IMR-90 (cell line): ENCODE measurements around the gene PLA2G4D. TPM values are rescaled to one million over a fixed set of nuclear protein-coding genes. Genes with fewer than 3 reads are reported as not detected.
A peak's percentile ranks its signal among the peaks of the same experiment; 100 is the strongest.

Experiments used
- ATAC-seq: fragments of 200-7000 bp; cut with Tn5 transposase; 2 replicates; pipeline ENCODE4 v1.9.1; 2020; ENCODE audit warnings: low read depth, mild to moderate bottlenecking, moderate library complexity
- BruUV-seq: library from RNA; stranded (reverse); fragments of 400-500 nt; replicated peaks from 2 replicates; lab custom pipeline; 2021; lab: Mats Ljungman, UMichigan
- CTCF ChIA-PET: fragments of 300-600 bp; formaldehyde crosslinking; extraction: SDS; loops from one replicate; lab custom pipeline; 2021; ENCODE audit warnings: antibody characterized with exemption; lab: Yijun Ruan, JAX
- POLR2A ChIA-PET: fragments of 300-600 bp; sonication (Branson Sonifier 250); formaldehyde crosslinking; loops from one replicate; lab custom pipeline; 2022; ENCODE audit warnings: antibody characterized with exemption; ENCODE audit not compliant: unreplicated experiment; lab: Charles Lee
- DNase-seq: peaks from one replicate; pipeline ENCODE4 v3.0.0; 2013
- H2AFZ ChIP-seq: replicated peaks from 2 replicates; pipeline ENCODE3; 2013; ENCODE audit warnings: low read length, mild to moderate bottlenecking; ENCODE audit not compliant: poor library complexity
- H2AK5ac ChIP-seq: 2 replicates; pipeline ENCODE4 v1.6.1; 2013; ENCODE audit warnings: low read depth, low read length, inconsistent platforms
- H2AK9ac ChIP-seq: replicated peaks from 2 replicates; pipeline ENCODE3; 2013; ENCODE audit warnings: mild to moderate bottlenecking, low read depth, low read length, moderate library complexity; ENCODE audit not compliant: poor library complexity
- H2BK120ac ChIP-seq: 2 replicates; pipeline ENCODE4 v1.6.1; 2013; ENCODE audit warnings: low read depth, low read length, inconsistent platforms
- H2BK15ac ChIP-seq: 3 replicates; pipeline ENCODE4 v1.6.1; 2013; ENCODE audit warnings: low read depth, low read length, inconsistent platforms
- H2BK20ac ChIP-seq: 2 replicates; pipeline ENCODE4 v1.6.1; 2013; ENCODE audit warnings: low read depth, mild to moderate bottlenecking, inconsistent platforms, low read length, moderate library complexity
- H2BK5ac ChIP-seq: 2 replicates; pipeline ENCODE4 v1.6.1; 2013; ENCODE audit warnings: mild to moderate bottlenecking, low read depth, low read length, inconsistent platforms; ENCODE audit not compliant: poor library complexity, severe bottlenecking
- H3K14ac ChIP-seq: replicated peaks from 2 replicates; pipeline ENCODE4 v1.6.1; 2013; ENCODE audit warnings: low read depth, low read length, inconsistent platforms
- H3K18ac ChIP-seq: 2 replicates; pipeline ENCODE4 v1.6.1; 2013; ENCODE audit warnings: low read depth, low read length, control low read depth
- H3K23ac ChIP-seq: 2 replicates; pipeline ENCODE4 v1.6.1; 2013; ENCODE audit warnings: low read depth, low read length, inconsistent platforms
- H3K27ac ChIP-seq: 2 replicates; pipeline ENCODE4 v1.5.1; 2013; ENCODE audit warnings: mild to moderate bottlenecking, control low read depth, low read length; ENCODE audit not compliant: insufficient read depth
- H3K27me3 ChIP-seq: 2 replicates; pipeline ENCODE4 v1.6.1; 2013; ENCODE audit warnings: low read length; ENCODE audit not compliant: control insufficient read depth, insufficient read depth
- H3K36me3 ChIP-seq: 2 replicates; pipeline ENCODE4 v1.6.1; 2013; ENCODE audit warnings: low read length, mixed read lengths; ENCODE audit not compliant: control insufficient read depth, insufficient read depth
- H3K4ac ChIP-seq: 2 replicates; pipeline ENCODE4 v1.6.1; 2013; ENCODE audit warnings: low read depth, low read length, inconsistent platforms
- H3K4me1 ChIP-seq: 2 replicates; pipeline ENCODE4 v1.6.1; 2013; ENCODE audit warnings: low read length, mixed read lengths; ENCODE audit not compliant: control insufficient read depth, insufficient read depth
- H3K4me2 ChIP-seq: 2 replicates; pipeline ENCODE4 v1.6.1; 2013; ENCODE audit warnings: low read depth, mild to moderate bottlenecking, control low read depth, low read length, moderate library complexity
- H3K4me3 ChIP-seq: 2 replicates; pipeline ENCODE4 v1.5.1; 2013; ENCODE audit warnings: low read depth, mild to moderate bottlenecking, control low read depth, low read length, moderate library complexity; ENCODE audit not compliant: insufficient read depth
- H3K56ac ChIP-seq: 2 replicates; pipeline ENCODE4 v1.6.1; 2013; ENCODE audit warnings: low read length, inconsistent platforms; ENCODE audit not compliant: insufficient read depth; ENCODE audit errors: extremely low read depth
- H3K79me1 ChIP-seq, 2 experiments: 2 replicates each; pipeline ENCODE4 v1.6.1; 2013; ENCODE audit warnings: low read length in 2 of 2, inconsistent platforms in 1 of 2, low read depth in 1 of 2
- H3K9ac ChIP-seq: 2 replicates; pipeline ENCODE4 v1.6.1; 2013; ENCODE audit warnings: low read depth, low read length, control low read depth
- H3K9me1 ChIP-seq: 2 replicates; pipeline ENCODE4 v1.6.1; 2013; ENCODE audit warnings: low read length, inconsistent platforms; ENCODE audit not compliant: insufficient read depth
- H3K9me3 ChIP-seq: 2 replicates; pipeline ENCODE4 v1.6.1; 2013; ENCODE audit warnings: low read length; ENCODE audit not compliant: control insufficient read depth, insufficient read depth
- H4K20me1 ChIP-seq: 2 replicates; pipeline ENCODE4 v1.6.1; 2013; ENCODE audit warnings: low read length, inconsistent platforms; ENCODE audit not compliant: insufficient read depth
- H4K5ac ChIP-seq: 2 replicates; pipeline ENCODE4 v1.6.1; 2013; ENCODE audit warnings: mild to moderate bottlenecking, low read depth, low read length, control low read depth
- H4K8ac ChIP-seq, 2 experiments: 2 replicates each; pipeline ENCODE4 v1.6.1; 2013; ENCODE audit warnings: low read depth in 2 of 2, low read length in 2 of 2, control low read depth in 1 of 2, inconsistent platforms in 1 of 2
- H4K91ac ChIP-seq: 2 replicates; pipeline ENCODE4 v1.6.1; 2013; ENCODE audit warnings: low read depth, low read length, inconsistent platforms; ENCODE audit not compliant: insufficient read depth
- CEBPB ChIP-seq: IDR thresholded peaks from 2 replicates; pipeline ENCODE4 v1.6.1; 2012; ENCODE audit warnings: low read depth, low read length, improper control_type of control experiment
- WGBS, 2 experiments: methylation state at CpG; one replicate each; pipeline versions ENCODE4 v1.1.5 to v1.1.7; 2013; ENCODE audit warnings: missing lambda C conversion rate in 2 of 2; ENCODE audit not compliant: insufficient read length in 1 of 2; ENCODE audit errors: extremely low coverage in 2 of 2; 5-methylcytosine and 5-hydroxymethylcytosine counted together
- dilution Hi-C: fragments of 300-500 bp; cut with HindIII; formaldehyde crosslinking; loops from one replicate; pipeline ENCODE4 v1.14.3; 2018; ENCODE audit warnings: low sequenced_read_pairs; ENCODE audit not compliant: unreplicated experiment
- in situ Hi-C: fragments of 300-500 bp; cut with MboI; formaldehyde crosslinking; loops from 3 replicates; pipeline ENCODE4 v1.14.3; 2019; ENCODE audit warnings: low sequenced_read_pairs, inconsistent platforms, mixed read lengths
- intact Hi-C: fragments of 100-400 bp; cut with micrococcal nuclease; formaldehyde crosslinking; loops from 2 replicates; pipeline ENCODE4 v1.10.0; 2022
- polyA plus RNA-seq, 3 experiments: library from polyadenylated mRNA; depleted of rRNA; stranded (reverse); fragments of >200 nt; gene quantifications; 2 replicates each; pipeline ENCODE4 v1.2.3, GENCODE V29; 2012; ENCODE audit warnings: low replicate concordance in 1 of 3
- total RNA-seq: library from RNA; depleted of rRNA; stranded (reverse); fragments of >200 nt; gene quantifications from 2 replicates; pipeline ENCODE4 v1.2.3, GENCODE V29; 2012
- TF ChIP-seq, protein P1 (sequence below): fragments of 150-350 bp; IDR thresholded peaks from 2 replicates; pipeline ENCODE4 v1.6.1; 2016; ENCODE audit warnings: low read depth, mild to moderate bottlenecking, low read length, moderate library complexity, borderline replicate concordance

Gene PLA2G4D
- total and polyA plus RNA-seq, 2 of the 4 experiments (the other 2 are of a cell fraction): not detected

DNA sequence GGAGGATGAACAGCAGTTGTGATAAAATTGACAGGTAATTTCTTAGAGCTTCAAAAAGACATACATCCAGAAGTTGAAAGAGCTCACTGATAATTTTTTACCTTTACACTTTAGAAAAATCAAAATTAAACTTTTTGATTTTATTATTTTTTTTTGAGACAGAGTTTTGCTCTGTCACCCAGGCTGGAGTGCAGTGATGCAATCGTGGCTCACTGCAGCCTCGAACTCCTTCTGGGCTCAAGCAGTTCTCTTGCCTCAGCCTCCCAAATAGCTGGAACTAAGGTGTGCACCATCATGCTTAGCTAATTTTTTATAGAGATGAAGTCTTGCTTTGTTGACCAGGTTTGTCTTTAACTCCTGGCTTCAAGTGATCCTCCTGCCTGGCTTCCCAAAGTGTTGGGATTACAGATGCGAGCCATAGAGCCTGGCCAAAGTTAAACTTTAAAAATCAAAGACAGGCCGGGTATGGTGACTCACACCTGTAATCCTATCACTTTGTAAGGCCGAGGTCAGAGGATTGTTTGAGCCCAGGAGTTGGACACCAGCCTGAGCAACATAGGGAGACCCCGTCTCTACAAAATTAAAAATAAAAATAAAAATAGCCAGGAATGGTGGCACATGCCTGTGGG, 40.4 kb upstream of the PLA2G4D start:
- in situ Hi-C loops (no loop called here), dilution Hi-C loops (no loop called here), intact Hi-C loops (loop anchor here (1.0 to 5.0 kb wide), 2 partner anchors 47 to 68 kb away; no protein-coding TSS in a partner anchor)
- Histone ChIP-seq H3K36me3 (no peaks in the 10 kb centered on the region), H3K18ac (no peak overlapping the region), H3K4me3 (no peak overlapping the region), H2AK5ac (no peak overlapping the region), H3K9me1 (no peaks in the 10 kb centered on the region), H3K56ac (no peak overlapping the region), H3K4ac (no peak overlapping the region), H3K4me1 (no peaks in the 10 kb centered on the region), H2BK5ac (no peak overlapping the region), H3K4me2 (no peak overlapping the region), H3K14ac (no peak overlapping the region), H3K79me1 (no peaks in the 10 kb centered on the region), H3K9me3 (peaks cover 3% of the 10 kb centered on the region; the same call in 1 of the 2 replicates), H3K9ac (no peak overlapping the region), H2AK9ac (no peak overlapping the region), H4K91ac (no peak overlapping the region), H4K8ac (no peak overlapping the region), H3K23ac (no peak overlapping the region), H2BK15ac (no peak overlapping the region), H2BK20ac (no peak overlapping the region), H3K27ac (no peak overlapping the region), H3K27me3 (peaks cover 43% of the 10 kb centered on the region), H4K5ac (no peak overlapping the region), H2BK120ac (no peak overlapping the region), H4K20me1 (no peaks in the 10 kb centered on the region), H2AFZ (no peak overlapping the region)
- DNase-seq (no peak), ATAC-seq (no peak)
- ChIA-PET POLR2A (interaction anchor here (0.6 kb wide), 1 partner anchor 43 kb away, joined by 3 read pairs; no protein-coding TSS in a partner anchor), CTCF (no interaction called here)
- 0 out of 2 replicates have a peak, but pooled peaks have one; percentile 4 for TF ChIP-seq CEBPB
- TF ChIP-seq, protein P1, sequence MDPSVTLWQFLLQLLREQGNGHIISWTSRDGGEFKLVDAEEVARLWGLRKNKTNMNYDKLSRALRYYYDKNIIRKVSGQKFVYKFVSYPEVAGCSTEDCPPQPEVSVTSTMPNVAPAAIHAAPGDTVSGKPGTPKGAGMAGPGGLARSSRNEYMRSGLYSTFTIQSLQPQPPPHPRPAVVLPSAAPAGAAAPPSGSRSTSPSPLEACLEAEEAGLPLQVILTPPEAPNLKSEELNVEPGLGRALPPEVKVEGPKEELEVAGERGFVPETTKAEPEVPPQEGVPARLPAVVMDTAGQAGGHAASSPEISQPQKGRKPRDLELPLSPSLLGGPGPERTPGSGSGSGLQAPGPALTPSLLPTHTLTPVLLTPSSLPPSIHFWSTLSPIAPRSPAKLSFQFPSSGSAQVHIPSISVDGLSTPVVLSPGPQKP: no peak
- no TSS peak for BruUV-seq
- WGBS, 2 experiments: 80% methylated on average over 1 of the region's 6 CpGs; no CpG with 5 or more reads in 1 of the 2 experiments
